ENCODE data around the gene UACA. TPM values are rescaled to one million over a fixed set of nuclear protein-coding genes. Genes with fewer than 3 reads are reported as not detected.

The UACA gene
- total and polyA plus RNA-seq, 2 donors (not counting 3 experiments of a cell fraction or from before 2014, with no cell fraction given), result 167 to 292 TPM

GRCh38 chr15:70659662-70660061 is 103.7 kb downstream of the UACA start:
- no peaks in the 10 kb centered on the region for H4K20me1 ChIP-seq (replicated peaks; ENCODE audit: control insufficient read depth, extremely low read depth, insufficient read depth, low read length)
- DNase-seq (ENCODE audit: low read depth, low spot score), result no peak
- H3K27me3 ChIP-seq (ENCODE audit: control insufficient read depth in 2 of 2, insufficient read depth in 2 of 2, low read length in 2 of 2), result no peaks in the 10 kb centered on the region
- no peak overlapping the region for H3K4me3 ChIP-seq (replicated peaks in 1 of 3; ENCODE audit: insufficient read depth in 1 of 3, low read depth in 1 of 3, low read length in 3 of 3)
- no peaks in the 10 kb centered on the region for H3K9me1 ChIP-seq (replicated peaks; ENCODE audit: control insufficient read depth, extremely low read depth, insufficient read depth, low read length)
- H3K36me3 ChIP-seq (ENCODE audit: control insufficient read depth in 2 of 2, extremely low read depth in 1 of 2, insufficient read depth in 2 of 2, low read length in 2 of 2), result peaks cover 8 to 19% of the 10 kb centered on the region in 2 experiments
- ChIA-PET CTCF (no interaction called here), POLR2A (no interaction called here)
- H3K27ac ChIP-seq (ENCODE audit: insufficient read depth, low read depth, low read length), result no peak overlapping the region
- no peak overlapping the region for H3K9ac ChIP-seq (replicated peaks; ENCODE audit: extremely low read depth, insufficient read depth, low read length)
- no peak for FAIRE-seq
- dilution Hi-C loops (cut with MboI; ENCODE audit: extremely low pct_ligation_motif_present, low sequenced_read_pairs) (no loop called here), intact Hi-C loops (cut with micrococcal nuclease) (loop anchor here (10.0 kb wide), 1 partner anchor 1185 kb away; no protein-coding TSS in a partner anchor)
- no peaks in the 10 kb centered on the region for H3K4me1 ChIP-seq (ENCODE audit: control insufficient read depth, extremely low read depth, insufficient read depth, low read length)
- BruUV-seq (replicated peaks), result no TSS peak
- no peak for TF ChIP-seq CTCF (IDR thresholded peaks at IDR 0.05; ENCODE audit: extremely low read depth in 1 of 2, insufficient read depth in 1 of 2, low read depth in 1 of 2, low read length in 2 of 2)
- TF ChIP-seq GATA2 (IDR thresholded peaks at IDR 0.05; ENCODE audit: insufficient read depth, insufficient read length, low read depth, low read length), result no peak
- no peak for TF ChIP-seq JUN (IDR thresholded peaks at IDR 0.05; ENCODE audit: borderline replicate concordance, insufficient read depth, insufficient read length, low read depth)
- no peak for TF ChIP-seq MYC (IDR thresholded peaks at IDR 0.05; ENCODE audit: low read depth, low read length)
- TF ChIP-seq EZH2 (IDR thresholded peaks at IDR 0.05; ENCODE audit: borderline replicate concordance, low read depth, low read length, severe bottlenecking), result no peak
- no peak for TF ChIP-seq MAX (IDR thresholded peaks at IDR 0.05; ENCODE audit: insufficient read depth, insufficient read length)
- TF ChIP-seq POLR2AphosphoS5 (IDR thresholded peaks at IDR 0.05; ENCODE audit: insufficient read depth, low read depth, low read length), result no peak
- no peak for TF ChIP-seq POLR2A (IDR thresholded peaks at IDR 0.05; ENCODE audit: low read depth, low read length)
- TF ChIP-seq FOS (IDR thresholded peaks at IDR 0.05; ENCODE audit: borderline replicate concordance, insufficient read depth, low read length), result no peak
- H3K79me2 ChIP-seq (ENCODE audit: control insufficient read depth, insufficient read depth, low read length), result peaks cover 5% of the 10 kb centered on the region
- H3K9me3 ChIP-seq (replicated peaks; ENCODE audit: control insufficient read depth, insufficient read depth, low read length), result no peaks in the 10 kb centered on the region
- H2AFZ ChIP-seq (ENCODE audit: low read depth, low read length), result no peak overlapping the region
- H3K4me2 ChIP-seq (ENCODE audit: insufficient read depth, low read length), result no peak overlapping the region
